Retina (tissue), 1 donor: ENCODE measurements around the gene SH3TC1.

Experiments used
- DNase-seq: peaks from one replicate; pipeline ENCODE4 v3.0.0-alpha.2; 2016

SH3TC1 gene

GRCh38 chr4:8181844-8182243, 17.2 kb upstream of the SH3TC1 start:
- no peak for DNase-seq

GRCh38 chr4:8182294-8182693, 16.8 kb upstream of the SH3TC1 start:
- no peak for DNase-seq

GRCh38 chr4:8182858-8183725, 16.0 kb upstream of the SH3TC1 start:
- no peak for DNase-seq

GRCh38 chr4:8184061-8184460, 15.0 kb upstream of the SH3TC1 start:
- no peak for DNase-seq

GRCh38 chr4:8185295-8185694, 13.8 kb upstream of the SH3TC1 start:
- DNase-seq, result no peak

- no peak for DNase-seq
Measured at GRCh38 chr4:8185930-8186329, 13.2 kb upstream of the SH3TC1 start.

GRCh38 chr4:8188085-8188484, 11.0 kb upstream of the SH3TC1 start:
- no peak for DNase-seq

- DNase-seq, result no peak
Measured at GRCh38 chr4:8188743-8189550, 10.1 kb upstream of the SH3TC1 start.

- no peak for DNase-seq
Measured at GRCh38 chr4:8189551-8190466, 9.3 kb upstream of the SH3TC1 start.

GRCh38 chr4:8191136-8191747, 7.8 kb upstream of the SH3TC1 start:
- no peak for DNase-seq

GRCh38 chr4:8192748-8193738, 6.0 kb upstream of the SH3TC1 start:
- DNase-seq, result no peak

- DNase-seq, result no peak
Measured at GRCh38 chr4:8194306-8195242, 4.5 kb upstream of the SH3TC1 start.

- no peak for DNase-seq
Measured at GRCh38 chr4:8195431-8195830, 3.7 kb upstream of the SH3TC1 start.

- no peak for DNase-seq
Measured at GRCh38 chr4:8195841-8196458, 3.1 kb upstream of the SH3TC1 start.

GRCh38 chr4:8197521-8197920, 1.6 kb upstream of the SH3TC1 start:
- no peak for DNase-seq

- DNase-seq, result no peak
Measured at GRCh38 chr4:8198206-8198905, 734 bp upstream of the SH3TC1 start.

- DNase-seq, result no peak
Measured at GRCh38 chr4:8199594-8200301, 658 bp downstream of the SH3TC1 start.

- peak; percentile 42 for DNase-seq
Measured at GRCh38 chr4:8200302-8200975, 1.3 kb downstream of the SH3TC1 start.
